CD4-positive, alpha-beta memory T cell (primary cell): ENCODE data around the gene NYAP1. TPM values are rescaled to one million over a fixed set of nuclear protein-coding genes. Genes with fewer than 3 reads are reported as not detected.
"Not testable (repeated sequence)": the region's sequence is repeated elsewhere in the genome, so short reads cannot be mapped to it uniquely, and the experiment has no call there.

Experiments
- CTCF ChIA-PET: fragments of 350-600 bp; sonication (Branson Sonifier 250); formaldehyde crosslinking; loops from one replicate; lab custom pipeline; 2021; ENCODE audit warnings: inconsistent platforms; ENCODE audit not compliant: partially characterized antibody; lab: Charles Lee
- POLR2A ChIA-PET: fragments of 350-600 bp; sonication (Branson Sonifier 250); formaldehyde crosslinking; loops from one replicate; lab custom pipeline; 2021; ENCODE audit not compliant: partially characterized antibody; lab: Charles Lee
- DNase-seq, 5 donors: peaks; one replicate each; pipeline versions ENCODE4 v3.0.0 to v3.0.0-alpha.2; 2020 to 2022; ENCODE audit warnings: mixed read lengths in 1 of 5
- H3K27ac ChIP-seq: one replicate; pipeline ENCODE4 v1.7.0; 2013; ENCODE audit warnings: low read depth, low read length
- H3K27me3 ChIP-seq: 2 replicates; pipeline ENCODE4 v1.7.0; 2013; ENCODE audit warnings: mild to moderate bottlenecking, low read length, moderate library complexity; ENCODE audit not compliant: insufficient read depth
- H3K36me3 ChIP-seq: 2 replicates; pipeline ENCODE4 v1.7.0; 2013; ENCODE audit warnings: mild to moderate bottlenecking, low read length, moderate library complexity; ENCODE audit not compliant: insufficient read depth
- H3K4me1 ChIP-seq: 2 replicates; pipeline ENCODE4 v1.7.0; 2013; ENCODE audit warnings: mild to moderate bottlenecking, low read length, moderate library complexity; ENCODE audit not compliant: insufficient read depth
- H3K4me3 ChIP-seq, 2 donors: one replicate each; pipeline ENCODE4 v1.7.0; 2013; ENCODE audit warnings: low read length in 2 of 2, mild to moderate bottlenecking in 1 of 2
- H3K9me3 ChIP-seq, 2 donors: one replicate each; pipeline ENCODE4 v1.7.0; 2013; ENCODE audit warnings: low read length in 2 of 2, control low read depth in 1 of 2; ENCODE audit not compliant: control insufficient read depth in 1 of 2
- H3K27ac Mint-ChIP-seq, 7 donors: one replicate each; pipeline ENCODE4 v1.8.0; 2020 to 2021; ENCODE audit warnings: mixed read lengths in 7 of 7, mild to moderate bottlenecking in 6 of 7, inconsistent platforms in 3 of 7, moderate library complexity in 3 of 7
- H3K27me3 Mint-ChIP-seq, 2 donors: one replicate each; pipeline ENCODE4 v1.8.0; 2020 to 2021; ENCODE audit warnings: mixed read lengths in 2 of 2
- H3K36me3 Mint-ChIP-seq, 2 donors: one replicate each; pipeline ENCODE4 v1.8.0; 2020 to 2021; ENCODE audit warnings: mixed read lengths in 2 of 2, inconsistent platforms in 1 of 2, mild to moderate bottlenecking in 1 of 2
- H3K4me1 Mint-ChIP-seq, 4 donors: one replicate each; pipeline ENCODE4 v1.8.0; 2020 to 2021; ENCODE audit warnings: mixed read lengths in 4 of 4, mild to moderate bottlenecking in 1 of 4
- H3K4me3 Mint-ChIP-seq, 8 donors: one replicate each; pipeline ENCODE4 v1.8.0; 2020 to 2021; ENCODE audit warnings: mixed read lengths in 8 of 8, mild to moderate bottlenecking in 7 of 8, moderate library complexity in 6 of 8, inconsistent platforms in 3 of 8
- H3K9me3 Mint-ChIP-seq, 8 donors: one replicate each; pipeline ENCODE4 v1.8.0; 2020 to 2021; ENCODE audit warnings: mixed read lengths in 8 of 8, mild to moderate bottlenecking in 5 of 8, inconsistent platforms in 3 of 8, moderate library complexity in 1 of 8
- intact Hi-C: fragments of 100-400 bp; cut with micrococcal nuclease; formaldehyde crosslinking; loops from one replicate; pipeline ENCODE4 v1.15.1; 2023
- polyA plus RNA-seq, 2 donors: library from polyadenylated mRNA; unstranded; fragments of 300-500 nt; fragmentation: Illumina TruSeq; gene quantifications; one replicate each; pipeline ENCODE4 v1.2.3, GENCODE V29; 2021
- total RNA-seq, 2 experiments: library from RNA; stranded (reverse); gene quantifications; one replicate each; pipeline ENCODE4 v1.2.3, GENCODE V29; 2021

Gene NYAP1
- total and polyA plus RNA-seq, 4 experiments from 2014 or later = 0.38 to 0.58 TPM; not detected in 2

- H3K27me3 Mint-ChIP-seq = peaks cover 0 to 2% of the 10 kb centered on the region in 2 donors
- peaks cover 3 to 29% (median 15%) of the 10 kb centered on the region in 4 donors for H3K4me1 Mint-ChIP-seq
- CTCF ChIA-PET = interaction anchor here (1.0 to 3.2 kb wide), 12 partner anchors 11 to 69 kb away, joined by 3 to 25 read pairs (median 5); partner anchors contain the start of gene AGFG2
- H3K9me3 Mint-ChIP-seq = no peaks in the 10 kb centered on the region
- H3K36me3 ChIP-seq = no peaks in the 10 kb centered on the region
- H3K4me1 ChIP-seq = peaks cover 10% of the 10 kb centered on the region
- H3K4me3 ChIP-seq = no peak overlapping the region
- peak overlapping the region; percentile 71 to 84 (median 75) for H3K4me3 Mint-ChIP-seq
- intact Hi-C loops = loop anchor here (1.0 to 2.0 kb wide), 2 partner anchors 10 to 65 kb away; partner anchors contain the start of gene NYAP1
- no peaks in the 10 kb centered on the region for H3K9me3 ChIP-seq
- no peaks in the 10 kb centered on the region for H3K36me3 Mint-ChIP-seq
- peak overlapping the region in 3 of 7 donors; percentile 32 to 86 (median 84) for H3K27ac Mint-ChIP-seq
- no peaks in the 10 kb centered on the region for H3K27me3 ChIP-seq
- POLR2A ChIA-PET = interaction anchor here (0.9 to 2.8 kb wide), 13 partner anchors 11 to 182 kb away, joined by 3 to 12 read pairs (median 6); partner anchors contain the start of genes FBXO24, NYAP1 and TSC22D4
- no peak overlapping the region for H3K27ac ChIP-seq
- peak; percentile 48 to 60 (median 54) for DNase-seq
These were observed 9.9 kb downstream of the NYAP1 start for GRCh38 chr7:100493476-100494264.

- peaks cover 0 to 2% of the 10 kb centered on the region in 2 donors for H3K27me3 Mint-ChIP-seq
- peaks cover 3 to 18% (median 14%) of the 10 kb centered on the region in 4 donors for H3K4me1 Mint-ChIP-seq
- H3K4me3 Mint-ChIP-seq = no peak overlapping the region
- Histone ChIP-seq H3K4me3 (no peak overlapping the region), H3K27me3 (no peaks in the 10 kb centered on the region), H3K36me3 (no peaks in the 10 kb centered on the region), H3K27ac (no peak overlapping the region), H3K9me3 (no peaks in the 10 kb centered on the region), H3K4me1 (peaks cover 10% of the 10 kb centered on the region)
- no peak for DNase-seq
- H3K36me3 Mint-ChIP-seq = no peaks in the 10 kb centered on the region
- intact Hi-C loops = no loop called here
- no peaks in the 10 kb centered on the region for H3K9me3 Mint-ChIP-seq
- ChIA-PET CTCF (interaction anchor here (0.6 to 1.5 kb wide), 6 partner anchors 14 to 63 kb away, joined by 3 to 4 read pairs (median 3); partner anchors contain the start of gene TSC22D4), POLR2A (interaction anchor here (0.9 to 1.5 kb wide), 2 partner anchors 17 to 49 kb away, joined by 4 to 5 read pairs; partner anchors contain the start of gene TSC22D4)
- peak overlapping the region in 1 of 7 donors; percentile 6 for H3K27ac Mint-ChIP-seq
These were observed 12.8 kb downstream of the NYAP1 start for GRCh38 chr7:100496509-100496908.

GRCh38 chr7:100500743-100501142, 17.0 kb downstream of the NYAP1 start:
- intact Hi-C loops, H3K36me3 ChIP-seq, H3K9me3 ChIP-seq, H3K27ac ChIP-seq, H3K4me3 ChIP-seq, H3K4me1 ChIP-seq, DNase-seq, H3K27ac Mint-ChIP-seq, H3K4me1 Mint-ChIP-seq, H3K36me3 Mint-ChIP-seq, H3K9me3 Mint-ChIP-seq, H3K27me3 Mint-ChIP-seq, H3K27me3 ChIP-seq, H3K4me3 Mint-ChIP-seq: not testable (repeated sequence)
- ChIA-PET POLR2A (interaction anchor here (0.7 kb wide), 1 partner anchor 46 kb away, joined by 3 read pairs; no protein-coding TSS in a partner anchor), CTCF (interaction anchor here (1.4 kb wide), 1 partner anchor 59 kb away, joined by 7 read pairs; no protein-coding TSS in a partner anchor)

GRCh38 chr7:100504031-100504430, 20.3 kb downstream of the NYAP1 start:
- DNase-seq, H3K27me3 Mint-ChIP-seq, intact Hi-C loops, H3K27me3 ChIP-seq, H3K9me3 ChIP-seq, H3K4me1 ChIP-seq, H3K36me3 ChIP-seq, H3K36me3 Mint-ChIP-seq, H3K4me3 Mint-ChIP-seq, H3K27ac Mint-ChIP-seq, H3K4me1 Mint-ChIP-seq, POLR2A ChIA-PET, CTCF ChIA-PET, H3K9me3 Mint-ChIP-seq, H3K27ac ChIP-seq, H3K4me3 ChIP-seq: not testable (repeated sequence)

DNA sequence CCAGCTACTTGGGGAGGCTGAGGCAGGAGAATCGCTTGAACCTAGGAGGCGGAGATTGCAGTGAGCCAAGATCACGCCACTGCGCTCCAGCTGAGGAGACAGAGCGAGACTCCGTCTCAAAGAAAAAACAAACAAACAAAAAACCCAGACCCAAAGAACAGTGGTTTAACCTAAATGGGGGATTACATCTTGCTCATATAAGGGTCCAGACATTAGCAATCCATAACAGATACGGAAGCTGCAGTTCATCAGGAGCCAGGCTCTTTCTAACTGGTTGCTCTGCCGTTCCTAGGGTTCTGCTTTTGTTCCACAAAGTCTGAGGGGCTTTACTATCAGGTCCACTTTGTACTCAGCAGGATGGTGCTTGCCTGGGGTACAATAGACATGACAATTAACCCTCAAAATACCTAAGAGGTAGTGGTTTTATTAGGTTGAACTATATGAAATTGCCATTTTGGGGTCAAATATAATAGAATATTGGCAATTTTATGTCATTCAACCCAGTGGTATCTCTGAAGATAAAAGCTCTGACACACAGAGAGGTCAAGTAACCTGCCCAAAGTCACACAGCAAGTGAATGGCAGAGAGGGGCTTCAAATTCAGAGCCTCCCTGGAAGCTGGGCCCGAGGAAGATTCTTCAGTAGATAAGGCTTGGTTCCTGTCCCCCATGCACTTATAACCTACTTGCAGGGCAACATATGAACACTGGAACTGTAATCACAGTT, 21.3 kb downstream of the NYAP1 start:
- Mint-ChIP-seq H3K4me3 (no peak overlapping the region), H3K36me3 (no peaks in the 10 kb centered on the region), H3K4me1 (peaks cover 0 to 3% (median under 1%) of the 10 kb centered on the region in 4 donors), H3K27me3 (peaks cover 0 to 2% of the 10 kb centered on the region in 2 donors), H3K27ac (no peak overlapping the region), H3K9me3 (no peaks in the 10 kb centered on the region)
- POLR2A ChIA-PET = no interaction called here
- intact Hi-C loops = no loop called here
- no peak for DNase-seq
- Histone ChIP-seq H3K4me3 (no peak overlapping the region), H3K9me3 (no peaks in the 10 kb centered on the region), H3K27ac (no peak overlapping the region), H3K36me3 (no peaks in the 10 kb centered on the region), H3K27me3 (no peaks in the 10 kb centered on the region), H3K4me1 (no peaks in the 10 kb centered on the region)
- CTCF ChIA-PET = interaction anchor here (0.8 to 1.7 kb wide), 2 partner anchors 11 to 200 kb away, joined by 3 read pairs; no protein-coding TSS in a partner anchor

DNA sequence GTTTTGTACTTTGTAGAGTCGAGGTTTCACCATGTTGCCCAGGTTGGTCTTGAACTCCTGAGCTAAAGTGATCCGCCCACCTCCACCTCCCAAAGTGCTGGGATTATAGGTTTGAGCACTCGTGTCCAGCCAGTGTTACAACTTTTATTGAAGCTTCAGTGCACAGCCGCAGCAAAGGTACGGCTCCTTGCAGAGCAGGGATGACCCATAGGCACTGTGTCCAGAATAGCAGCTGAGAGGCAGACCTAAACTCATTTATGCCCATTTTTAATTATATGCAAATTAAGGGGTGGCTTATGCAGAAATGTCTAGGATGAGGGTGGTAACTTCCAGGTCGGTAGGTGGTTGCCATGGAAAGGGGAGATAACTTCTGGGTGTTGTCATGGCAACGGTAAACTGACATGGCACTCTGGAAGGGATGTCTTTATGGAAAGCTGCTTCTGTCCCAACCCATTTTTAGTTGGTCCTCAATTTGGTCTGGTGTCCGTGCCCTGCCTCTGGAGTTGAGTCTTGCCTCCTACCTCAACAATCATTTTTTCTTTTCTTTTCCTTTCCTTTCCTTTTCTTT, 22.7 kb downstream of the NYAP1 start:
- Histone ChIP-seq H3K27me3 (no peaks in the 10 kb centered on the region), H3K4me3 (no peak overlapping the region), H3K36me3 (no peaks in the 10 kb centered on the region), H3K27ac (no peak overlapping the region), H3K4me1 (no peaks in the 10 kb centered on the region), H3K9me3 (no peaks in the 10 kb centered on the region)
- H3K4me3 Mint-ChIP-seq = no peak overlapping the region
- intact Hi-C loops = no loop called here
- no peaks in the 10 kb centered on the region for H3K36me3 Mint-ChIP-seq
- no peak for DNase-seq
- ChIA-PET POLR2A (interaction anchor here (0.8 to 1.6 kb wide), 2 partner anchors 10 to 11 kb away, joined by 3 to 5 read pairs; no protein-coding TSS in a partner anchor), CTCF (interaction anchor here (0.7 to 1.7 kb wide), 5 partner anchors 10 to 59 kb away, joined by 3 to 4 read pairs (median 3); no protein-coding TSS in a partner anchor)
- peaks cover 0 to 5% (median 2%) of the 10 kb centered on the region in 4 donors for H3K4me1 Mint-ChIP-seq
- H3K9me3 Mint-ChIP-seq = no peaks in the 10 kb centered on the region
- no peak overlapping the region for H3K27ac Mint-ChIP-seq
- H3K27me3 Mint-ChIP-seq = peaks cover 0 to 2% of the 10 kb centered on the region in 2 donors
